Liver (tissue), 9 donors: Measurements from ENCODE around the gene FRMD4B. TPM values are rescaled to one million over a fixed set of nuclear protein-coding genes. Genes with fewer than 3 reads are reported as not detected.

Experiments
- DNase-seq: peaks from one replicate; pipeline ENCODE4 v3.0.0-alpha.2; 2017; ENCODE audit warnings: low spot score
- H3K27ac ChIP-seq, 2 donors: one replicate each; pipeline ENCODE4 v1.7.0; 2013; ENCODE audit warnings: inconsistent platforms in 2 of 2, low read length in 2 of 2, control low read depth in 1 of 2, low read depth in 1 of 2, mild to moderate bottlenecking in 1 of 2
- H3K27me3 ChIP-seq, 4 donors: one replicate each; pipeline versions ENCODE4 v1.6.1 to v1.7.0; 2013; ENCODE audit warnings: low read length in 3 of 4, inconsistent platforms in 1 of 4, mild to moderate bottlenecking in 1 of 4, moderate library complexity in 1 of 4; ENCODE audit not compliant: control insufficient read depth in 4 of 4, insufficient read depth in 4 of 4
- H3K36me3 ChIP-seq, 4 donors: one replicate each; pipeline versions ENCODE4 v1.6.1 to v1.7.0; 2013; ENCODE audit warnings: low read length in 3 of 4, mild to moderate bottlenecking in 3 of 4, low read depth in 1 of 4, moderate library complexity in 1 of 4; ENCODE audit not compliant: control insufficient read depth in 4 of 4, insufficient read depth in 3 of 4
- H3K4me1 ChIP-seq, 4 donors: one replicate each; pipeline versions ENCODE4 v1.6.1 to v1.7.0; 2013; ENCODE audit warnings: low read length in 3 of 4, mild to moderate bottlenecking in 3 of 4, moderate library complexity in 1 of 4; ENCODE audit not compliant: control insufficient read depth in 4 of 4, insufficient read depth in 4 of 4
- H3K4me3 ChIP-seq, 3 donors: one replicate each; pipeline versions ENCODE4 v1.6.1 to v1.7.0; 2013; ENCODE audit warnings: low read length in 3 of 3, control low read depth in 1 of 3, low read depth in 1 of 3, mild to moderate bottlenecking in 1 of 3
- H3K9ac ChIP-seq, 2 donors: one replicate each; pipeline ENCODE4 v1.7.0; 2013; ENCODE audit warnings: low read length in 2 of 2, mild to moderate bottlenecking in 2 of 2, moderate library complexity in 2 of 2, control low read depth in 1 of 2, low read depth in 1 of 2
- H3K9me3 ChIP-seq, 4 donors: one replicate each; pipeline versions ENCODE4 v1.6.1 to v1.7.0; 2013; ENCODE audit warnings: low read length in 3 of 4; ENCODE audit not compliant: control insufficient read depth in 4 of 4
- ATF3 ChIP-seq: IDR thresholded peaks from 2 replicates; pipeline ENCODE4 v1.6.1; 2016; ENCODE audit warnings: antibody characterized with exemption
- CTCF ChIP-seq: fragments of 150-350 bp; IDR thresholded peaks from 2 replicates; pipeline ENCODE4 v1.5.1; 2017; ENCODE audit warnings: improper control_type of control experiment, low read depth, low read length; ENCODE audit not compliant: missing input control
- EGR1 ChIP-seq, 2 donors: IDR thresholded peaks; 2 replicates each; pipeline ENCODE4 v1.6.1; 2016 to 2018; ENCODE audit warnings: antibody characterized with exemption in 2 of 2, low read depth in 2 of 2
- FOXA1 ChIP-seq: IDR thresholded peaks from 2 replicates; pipeline ENCODE4 v1.6.1; 2016; ENCODE audit warnings: antibody characterized with exemption
- FOXA2 ChIP-seq: IDR thresholded peaks from 2 replicates; pipeline ENCODE4 v1.6.1; 2016; ENCODE audit warnings: antibody characterized with exemption
- GABPA ChIP-seq, 2 donors: IDR thresholded peaks in 1 of 2; conservative IDR thresholded peaks in 1 of 2; 2 replicates each; pipeline ENCODE4 v1.6.1; 2016; ENCODE audit warnings: antibody characterized with exemption in 2 of 2, mild to moderate bottlenecking in 1 of 2, moderate library complexity in 1 of 2
- HNF4A ChIP-seq, 2 donors: conservative IDR thresholded peaks; 2 replicates each; pipeline ENCODE4 v1.6.1; 2016; ENCODE audit warnings: antibody characterized with exemption in 2 of 2, mild to moderate bottlenecking in 2 of 2
- HNF4G ChIP-seq: IDR thresholded peaks from 2 replicates; pipeline ENCODE4 v1.6.1; 2016; ENCODE audit warnings: antibody characterized with exemption
- JUND ChIP-seq, 2 donors: IDR thresholded peaks; 2 replicates each; pipeline ENCODE4 v1.6.1; 2016; ENCODE audit warnings: antibody characterized with exemption in 2 of 2
- MAX ChIP-seq: IDR thresholded peaks from 2 replicates; pipeline ENCODE4 v1.6.1; 2016; ENCODE audit warnings: antibody characterized with exemption
- NR2F2 ChIP-seq: IDR thresholded peaks from 2 replicates; pipeline ENCODE4 v1.6.1; 2016; ENCODE audit warnings: antibody characterized with exemption
- RAD21 ChIP-seq, 2 donors: IDR thresholded peaks; 2 replicates each; pipeline ENCODE4 v1.6.1; 2016; ENCODE audit warnings: antibody characterized with exemption in 2 of 2, mild to moderate bottlenecking in 2 of 2
- REST ChIP-seq: IDR thresholded peaks from 2 replicates; pipeline ENCODE4 v1.6.1; 2016; ENCODE audit warnings: antibody characterized with exemption, mild to moderate bottlenecking
- RXRA ChIP-seq, 2 donors: IDR thresholded peaks; 2 replicates each; pipeline ENCODE4 v1.6.1; 2017 to 2018; ENCODE audit warnings: antibody characterized with exemption in 2 of 2, mild to moderate bottlenecking in 1 of 2
- TAF1 ChIP-seq: conservative IDR thresholded peaks from 2 replicates; pipeline ENCODE4 v1.6.1; 2016; ENCODE audit warnings: antibody characterized with exemption, mild to moderate bottlenecking
- YY1 ChIP-seq: IDR thresholded peaks from 2 replicates; pipeline ENCODE4 v1.6.1; 2016; ENCODE audit warnings: antibody characterized with exemption, mild to moderate bottlenecking
- ZBTB33 ChIP-seq: IDR thresholded peaks from 2 replicates; pipeline ENCODE4 v1.6.1; 2016; ENCODE audit warnings: antibody characterized with exemption
- WGBS: extraction: QIAGEN DNeasy Blood & Tissue Kit; methylation state at CpG from one replicate; pipeline ENCODE4 v1.1.7; 2013; 5-methylcytosine and 5-hydroxymethylcytosine counted together
- polyA plus RNA-seq, 2 donors: library from polyadenylated mRNA; stranded (reverse) in 1 of 2; unstranded in 1 of 2; fragments of 200-250 nt in 1 of 2; fragments of >200 nt in 1 of 2; fragmentation: Nextera tagmentation in 1 of 2; extraction: Ambion mirVana in 1 of 2; gene quantifications; one replicate each; pipeline versions ENCODE4 v1.2.1 to v1.2.3, GENCODE V29; 2013 to 2015
- total RNA-seq, 2 donors: library from RNA; depleted of rRNA; stranded (reverse); fragments of >200 nt; gene quantifications; one replicate each; pipeline ENCODE4 v1.2.3, GENCODE V29; 2014
- donor health status: healthy.
- donor health status: healthy.
- donor health status: healthy.
- donor health status: healthy.
- donor health status: healthy.

Gene FRMD4B
- total and polyA plus RNA-seq, 4 donors, result 7.3 to 22.6 (median 15.0) TPM

- H3K27ac ChIP-seq, result no peak overlapping the region
- DNase-seq, result no peak
- WGBS, result 93% methylated on average over 1 of the region's 1 CpG
- no peak overlapping the region for H3K4me3 ChIP-seq
- no peaks in the 10 kb centered on the region for H3K27me3 ChIP-seq
- no peaks in the 10 kb centered on the region for H3K9me3 ChIP-seq
- H3K9ac ChIP-seq, result no peak overlapping the region
- TF ChIP-seq HNF4G (no peak), FOXA1 (no peak), HNF4A (conservative IDR thresholded peaks at IDR 0.05) (no peak), ZBTB33 (no peak), NR2F2 (no peak), TAF1 (no peak), MAX (no peak), ATF3 (no peak), RAD21 (IDR thresholded peaks at IDR 0.05) (no peak), REST (no peak), CTCF (no peak), EGR1 (IDR thresholded peaks at IDR 0.05; ENCODE audit: low read depth in 2 of 2) (no peak), FOXA2 (no peak), YY1 (no peak), RXRA (IDR thresholded peaks at IDR 0.05) (no peak), JUND (IDR thresholded peaks at IDR 0.05) (no peak)
- H3K36me3 ChIP-seq, result peaks cover 0 to 9% (median 1%) of the 10 kb centered on the region in 4 donors
- peaks cover 0 to 6% (median 4%) of the 10 kb centered on the region in 4 donors for H3K4me1 ChIP-seq
Measured at GRCh38 chr3:69205385-69205784, 180.5 kb downstream of the FRMD4B start.

- no peaks in the 10 kb centered on the region for H3K9me3 ChIP-seq
- TF ChIP-seq GABPA (IDR thresholded peaks at IDR 0.05 in 1 of 2, conservative IDR thresholded peaks at IDR 0.05 in 1 of 2) (no peak), MAX (no peak), HNF4A (conservative IDR thresholded peaks at IDR 0.05) (no peak), FOXA2 (no peak)
- peaks cover 0 to 2% (median 1%) of the 10 kb centered on the region in 4 donors for H3K36me3 ChIP-seq
- no peak overlapping the region for H3K4me3 ChIP-seq
- H3K4me1 ChIP-seq, result peaks cover 0 to 6% (median 4%) of the 10 kb centered on the region in 4 donors
- H3K27ac ChIP-seq, result no peak overlapping the region
- 77% methylated on average over 8 of the region's 8 CpGs for WGBS
- no peaks in the 10 kb centered on the region for H3K27me3 ChIP-seq
- no peak for DNase-seq
- H3K9ac ChIP-seq, result no peak overlapping the region
Measured at GRCh38 chr3:69204315-69204957, 181.5 kb downstream of the FRMD4B start.
